Keratinocyte (primary cell): ENCODE measurements around the gene RETREG3. TPM values are rescaled to one million over a fixed set of nuclear protein-coding genes. Genes with fewer than 3 reads are reported as not detected.
A peak's percentile ranks its signal among the peaks of the same experiment; 100 is the strongest.

Source experiments
- DNase-seq: peaks from one replicate; pipeline ENCODE4 v3.0.0-alpha.2; 2011; ENCODE audit warnings: low read depth, missing footprints, low spot score
- FAIRE-seq: peaks from 2 replicates; lab custom pipeline; 2011; peaks lifted over from hg19 to GRCh38; lab: Jason Lieb, UNC
- H2AFZ ChIP-seq: 2 replicates; pipeline ENCODE4 v1.6.0; 2012; ENCODE audit warnings: low read length, control low read depth, inconsistent platforms; ENCODE audit not compliant: control insufficient read depth
- H3K27ac ChIP-seq: 2 replicates; pipeline ENCODE4 v1.5.1; 2011; ENCODE audit warnings: low read length; ENCODE audit not compliant: control insufficient read depth, insufficient read depth
- H3K27me3 ChIP-seq: 3 replicates; pipeline ENCODE4 v1.6.0; 2011; ENCODE audit warnings: low read length; ENCODE audit not compliant: control insufficient read depth, insufficient read depth; ENCODE audit errors: extremely low read depth
- H3K36me3 ChIP-seq, 2 experiments: 2 replicates in 1 of 2; 3 replicates in 1 of 2; pipeline ENCODE4 v1.5.1; 2011; ENCODE audit warnings: low read length in 2 of 2, mild to moderate bottlenecking in 1 of 2; ENCODE audit not compliant: control insufficient read depth in 2 of 2, insufficient read depth in 2 of 2; ENCODE audit errors: extremely low read depth in 1 of 2
- H3K4me1 ChIP-seq: 3 replicates; pipeline ENCODE4 v1.5.1; 2011; ENCODE audit warnings: low read length; ENCODE audit not compliant: control insufficient read depth, insufficient read depth; ENCODE audit errors: extremely low read depth
- H3K4me2 ChIP-seq: 3 replicates; pipeline ENCODE4 v1.6.0; 2011; ENCODE audit warnings: low read depth, low read length; ENCODE audit not compliant: control insufficient read depth, insufficient read depth; ENCODE audit errors: extremely low read depth
- H3K4me3 ChIP-seq, 3 experiments: fragments of 200-600 bp in 1 of 3; sonication (generic) in 1 of 3; 2 replicates in 2 of 3; 3 replicates in 1 of 3; pipeline ENCODE4 v1.5.1; 2011 to 2016; ENCODE audit warnings: low read length in 3 of 3, mild to moderate bottlenecking in 3 of 3, control low read depth in 2 of 3, inconsistent platforms in 1 of 3, low read depth in 1 of 3, mixed read lengths in 1 of 3, mixed run types in 1 of 3, moderate library complexity in 1 of 3; ENCODE audit not compliant: control insufficient read depth in 2 of 3, insufficient read depth in 2 of 3; ENCODE audit errors: extremely low read depth in 1 of 3
- H3K79me2 ChIP-seq: 2 replicates; pipeline ENCODE4 v1.6.0; 2012; ENCODE audit warnings: low read length; ENCODE audit not compliant: control insufficient read depth, insufficient read depth
- H3K9ac ChIP-seq: 3 replicates; pipeline ENCODE4 v1.6.0; 2011; ENCODE audit warnings: low read length; ENCODE audit not compliant: control insufficient read depth, insufficient read depth; ENCODE audit errors: extremely low read depth
- H3K9me1 ChIP-seq: 3 replicates; pipeline ENCODE4 v1.6.0; 2011; ENCODE audit warnings: low read length; ENCODE audit not compliant: control insufficient read depth, insufficient read depth; ENCODE audit errors: extremely low read depth
- H3K9me3 ChIP-seq: 2 replicates; pipeline ENCODE4 v1.5.1; 2012; ENCODE audit warnings: low read depth, low read length; ENCODE audit not compliant: control insufficient read depth
- H4K20me1 ChIP-seq: 3 replicates; pipeline ENCODE4 v1.6.0; 2011; ENCODE audit warnings: low read length; ENCODE audit not compliant: control insufficient read depth, insufficient read depth; ENCODE audit errors: extremely low read depth
- EZH2 ChIP-seq: IDR thresholded peaks from one replicate; pipeline ENCODE4 v1.6.1; 2012; ENCODE audit warnings: inconsistent platforms, mild to moderate bottlenecking, low read length, moderate library complexity
- dilution Hi-C: fragments of 300-500 bp; cut with MboI; formaldehyde crosslinking; loops from one replicate; pipeline ENCODE4 v1.7.0; 2020; ENCODE audit warnings: low sequenced_read_pairs; ENCODE audit not compliant: extremely low pct_ligation_motif_present
- polyA minus RNA-seq, 3 experiments: library from RNA; depleted of rRNA, polyadenylated mRNA; stranded (reverse); fragments of >200 nt; gene quantifications; 1 replicate in 1 of 3; 2 replicates in 1 of 3; 3 replicates in 1 of 3; pipeline ENCODE4 v1.2.3, GENCODE V29; 2011
- polyA plus RNA-seq, 5 experiments: library from polyadenylated mRNA; depleted of rRNA in 3 of 5; stranded (reverse) in 3 of 5; stranded (forward) in 1 of 5; unstranded in 1 of 5; fragments of >200 nt; gene quantifications; 1 replicate in 1 of 5; 2 replicates in 3 of 5; 3 replicates in 1 of 5; pipeline versions ENCODE4 v1.2.1 to v1.2.3, GENCODE V29; 2011 to 2012; ENCODE audit warnings: missing spikeins in 2 of 5, low read depth in 1 of 5, low replicate concordance in 1 of 5
- TF ChIP-seq, protein P1 (sequence below), 3 experiments: IDR thresholded peaks in 1 of 3; conservative IDR thresholded peaks in 1 of 3; optimal IDR thresholded peaks in 1 of 3; 2 replicates in 2 of 3; 3 replicates in 1 of 3; pipeline versions ENCODE3 to v1.5.1; 2011; ENCODE audit warnings: low read length in 3 of 3, mild to moderate bottlenecking in 3 of 3, moderate library complexity in 2 of 3, control low read depth in 1 of 3, inconsistent platforms in 1 of 3; ENCODE audit not compliant: insufficient read depth in 2 of 3; ENCODE audit errors: extremely low read depth in 1 of 3

The RETREG3 gene
- polyA plus RNA-seq (25.2 to 49.5 TPM (median 32.5 TPM) in 3 replicates), polyA minus RNA-seq (136 to 160 TPM (median 139 TPM) in 3 replicates)
- polyA plus RNA-seq (2011; ENCODE audit: low read depth), result 6.4 TPM
- 18.9 and 23.3 TPM in 2 replicates for polyA plus RNA-seq (2011; cell fraction: cytosol; rRNA removed)
- 50.4 and 56.8 TPM in 2 replicates for polyA plus RNA-seq (2011; cell fraction: nucleus; rRNA removed)
- polyA plus RNA-seq (2012; ENCODE audit: low replicate concordance), result 29.5 and 30.2 TPM in 2 replicates
- polyA minus RNA-seq (2011; cell fraction: cytosol; rRNA and poly(A)+ RNA removed), result 41.8 TPM
- 67.4 and 90.9 TPM in 2 replicates for polyA minus RNA-seq (2011; cell fraction: nucleus; rRNA and poly(A)+ RNA removed)

GRCh38 chr17:42609182-42609813 is at the start of gene RETREG3, which contains the start of gene TUBG1:
Gene RETREG3, minus strand, starts transcription at chr17:42609374. Its CDS starts 50 bp downstream, at chr17:42609324.
Gene TUBG1, plus strand, starts transcription at chr17:42609683. Its CDS starts 55 bp downstream, at chr17:42609738.
- no peaks in the 10 kb centered on the region for H3K9me1 ChIP-seq
- H4K20me1 ChIP-seq, result no peaks in the 10 kb centered on the region
- H3K9ac ChIP-seq, result peak within 1 kb of the TSS; percentile 96
- dilution Hi-C loops, result loop anchor here (10.0 kb wide), 1 partner anchor 56 kb away; no protein-coding TSS in a partner anchor
- DNase-seq (peak; percentile 94), FAIRE-seq (peak; percentile 87)
- TF ChIP-seq, protein P1, sequence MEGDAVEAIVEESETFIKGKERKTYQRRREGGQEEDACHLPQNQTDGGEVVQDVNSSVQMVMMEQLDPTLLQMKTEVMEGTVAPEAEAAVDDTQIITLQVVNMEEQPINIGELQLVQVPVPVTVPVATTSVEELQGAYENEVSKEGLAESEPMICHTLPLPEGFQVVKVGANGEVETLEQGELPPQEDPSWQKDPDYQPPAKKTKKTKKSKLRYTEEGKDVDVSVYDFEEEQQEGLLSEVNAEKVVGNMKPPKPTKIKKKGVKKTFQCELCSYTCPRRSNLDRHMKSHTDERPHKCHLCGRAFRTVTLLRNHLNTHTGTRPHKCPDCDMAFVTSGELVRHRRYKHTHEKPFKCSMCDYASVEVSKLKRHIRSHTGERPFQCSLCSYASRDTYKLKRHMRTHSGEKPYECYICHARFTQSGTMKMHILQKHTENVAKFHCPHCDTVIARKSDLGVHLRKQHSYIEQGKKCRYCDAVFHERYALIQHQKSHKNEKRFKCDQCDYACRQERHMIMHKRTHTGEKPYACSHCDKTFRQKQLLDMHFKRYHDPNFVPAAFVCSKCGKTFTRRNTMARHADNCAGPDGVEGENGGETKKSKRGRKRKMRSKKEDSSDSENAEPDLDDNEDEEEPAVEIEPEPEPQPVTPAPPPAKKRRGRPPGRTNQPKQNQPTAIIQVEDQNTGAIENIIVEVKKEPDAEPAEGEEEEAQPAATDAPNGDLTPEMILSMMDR (optimal IDR thresholded peaks at IDR 0.05 in 1 of 3, IDR thresholded peaks at IDR 0.05 in 1 of 3, conservative IDR thresholded peaks at IDR 0.05 in 1 of 3; ENCODE audit: extremely low read depth in 1 of 3, insufficient read depth in 2 of 3, low read length in 3 of 3), result peak in 1 of 3 experiments; percentile 74
- no peak for TF ChIP-seq EZH2
- peak within 1 kb of the TSS; percentile 80 to 100 (median 98) for H3K4me3 ChIP-seq
- no peaks in the 10 kb centered on the region for H3K9me3 ChIP-seq
- peaks cover 20% of the 10 kb centered on the region in 2 experiments for H3K36me3 ChIP-seq
- H2AFZ ChIP-seq, result peak within 1 kb of the TSS; percentile 85
- H3K27me3 ChIP-seq, result no peaks in the 10 kb centered on the region
- peaks cover 18% of the 10 kb centered on the region for H3K4me1 ChIP-seq
- H3K4me2 ChIP-seq, result peak within 1 kb of the TSS; percentile 99
- peak within 1 kb of the TSS; percentile 89 for H3K27ac ChIP-seq
- peaks cover 54% of the 10 kb centered on the region for H3K79me2 ChIP-seq

GRCh38 chr17:42657824-42658588 is 48.8 kb upstream of the RETREG3 start:
- H3K4me3 ChIP-seq, result no peak overlapping the region
- no peak overlapping the region for H3K27ac ChIP-seq
- H3K27me3 ChIP-seq, result no peaks in the 10 kb centered on the region
- DNase-seq, result no peak
- no peak for FAIRE-seq
- peaks cover 5% of the 10 kb centered on the region for H3K9me1 ChIP-seq
- H3K4me2 ChIP-seq, result no peak overlapping the region
- dilution Hi-C loops, result no loop called here
- peaks cover 33% of the 10 kb centered on the region for H3K4me1 ChIP-seq
- no peaks in the 10 kb centered on the region for H3K79me2 ChIP-seq
- H3K36me3 ChIP-seq, result peaks cover 0 to 11% of the 10 kb centered on the region in 2 experiments
- H4K20me1 ChIP-seq, result no peaks in the 10 kb centered on the region
- no peak overlapping the region for H2AFZ ChIP-seq
- H3K9ac ChIP-seq, result no peak overlapping the region
- no peaks in the 10 kb centered on the region for H3K9me3 ChIP-seq
- TF ChIP-seq, protein P1 (optimal IDR thresholded peaks at IDR 0.05 in 1 of 3, IDR thresholded peaks at IDR 0.05 in 1 of 3, conservative IDR thresholded peaks at IDR 0.05 in 1 of 3; ENCODE audit: extremely low read depth in 1 of 3, insufficient read depth in 2 of 3, low read length in 3 of 3), result no peak
- no peak for TF ChIP-seq EZH2
